Tibial artery (tissue), 4 donors: ENCODE data around the gene SPAG9.
"Not testable (repeated sequence)": the region's sequence is repeated elsewhere in the genome, so short reads cannot be mapped to it uniquely, and the experiment has no call there.

Experiments used
- DNase-seq, 2 donors: peaks; one replicate each; pipeline ENCODE4 v3.0.0-alpha.2; 2019
- H3K27ac ChIP-seq, 2 donors: fragments of 200-600 bp; sonication (generic) in 1 of 2; 1 replicate in 1 of 2; 2 replicates in 1 of 2; pipeline ENCODE4 v1.5.1; 2018 to 2019; ENCODE audit warnings: mild to moderate bottlenecking in 1 of 2
- H3K27me3 ChIP-seq, 2 donors: fragments of 200-600 bp; sonication (generic) in 1 of 2; one replicate each; pipeline versions ENCODE4 v1.5.1 to v1.6.0; 2016 to 2019
- H3K36me3 ChIP-seq, 3 donors: fragments of 200-600 bp; sonication (generic) in 2 of 3; one replicate each; pipeline ENCODE4 v1.5.1; 2016 to 2019; ENCODE audit warnings: mild to moderate bottlenecking in 2 of 3
- H3K4me1 ChIP-seq, 4 donors: fragments of 200-600 bp; sonication (generic) in 2 of 4; 1 replicate in 3 of 4; 2 replicates in 1 of 4; pipeline ENCODE4 v1.5.1; 2016 to 2019
- H3K4me3 ChIP-seq, 2 donors: fragments of 200-600 bp; sonication (generic) in 1 of 2; 1 replicate in 1 of 2; 2 replicates in 1 of 2; pipeline ENCODE4 v1.5.1; 2018 to 2019; ENCODE audit warnings: mild to moderate bottlenecking in 2 of 2
- H3K9me3 ChIP-seq, 3 donors: fragments of 200-600 bp; sonication (generic) in 1 of 3; one replicate each; pipeline ENCODE4 v1.5.1; 2016 to 2019
- CTCF ChIP-seq, 2 experiments: fragments of 200-600 bp in 1 of 2; fragments of 450-650 bp in 1 of 2; IDR thresholded peaks; one replicate each; pipeline ENCODE4 v1.5.1; 2017 to 2019; ENCODE audit warnings: antibody characterized with exemption in 2 of 2, mild to moderate bottlenecking in 1 of 2, moderate library complexity in 1 of 2
- intact Hi-C: fragments of 100-400 bp; cut with DNase I; formaldehyde crosslinking; loops from one replicate; pipeline ENCODE4 v1.15.0; 2023; ENCODE audit warnings: low total_unique reads

The SPAG9 gene

GRCh38 chr17:51119415-51120356 is 982 bp downstream of the SPAG9 start:
- peak; percentile 26 to 36 for TF ChIP-seq CTCF (IDR thresholded peaks at IDR 0.05)
- intact Hi-C loops = loop anchor here (2.0 to 5.0 kb wide), 2 partner anchors 33 to 48 kb away; partner anchors contain the start of genes NME1 and NME2
- H3K36me3 ChIP-seq = no peaks in the 10 kb centered on the region

GRCh38 chr17:51118330-51119195 is 2.1 kb downstream of the SPAG9 start:
- no peaks in the 10 kb centered on the region for H3K27me3 ChIP-seq
- peak; percentile 39 to 53 for DNase-seq
- peaks cover 0 to 63% (median 32%) of the 10 kb centered on the region in 4 donors for H3K4me1 ChIP-seq
- peak overlapping the region; percentile 97 to 99 for H3K27ac ChIP-seq
- intact Hi-C loops = no loop called here
- no peaks in the 10 kb centered on the region for H3K36me3 ChIP-seq
- H3K9me3 ChIP-seq = no peaks in the 10 kb centered on the region
- TF ChIP-seq CTCF (IDR thresholded peaks at IDR 0.05) = no peak
- peak overlapping the region; percentile 86 to 98 for H3K4me3 ChIP-seq

More at GRCh38 chr17:51119415-51120356, 982 bp downstream of the SPAG9 start:
- peak overlapping the region; percentile 97 to 99 for H3K27ac ChIP-seq
- DNase-seq = peak; percentile 43 to 80
- H3K27me3 ChIP-seq = no peaks in the 10 kb centered on the region
- no peaks in the 10 kb centered on the region for H3K9me3 ChIP-seq
- peak overlapping the region; percentile 86 to 98 for H3K4me3 ChIP-seq
- peaks cover 0 to 54% (median 32%) of the 10 kb centered on the region in 4 donors for H3K4me1 ChIP-seq

- TF ChIP-seq CTCF (IDR thresholded peaks at IDR 0.05) = no peak
- peaks cover 0 to 69% (median 38%) of the 10 kb centered on the region in 4 donors for H3K4me1 ChIP-seq
- H3K9me3 ChIP-seq = no peaks in the 10 kb centered on the region
- no peaks in the 10 kb centered on the region for H3K36me3 ChIP-seq
- intact Hi-C loops = no loop called here
- H3K27me3 ChIP-seq = no peaks in the 10 kb centered on the region
- H3K27ac ChIP-seq = no peak overlapping the region
- no peak for DNase-seq
- no peak overlapping the region for H3K4me3 ChIP-seq
Measured at GRCh38 chr17:51115179-51115578, 5.5 kb downstream of the SPAG9 start.

GRCh38 chr17:51112303-51113222 is 8.1 kb downstream of the SPAG9 start:
- intact Hi-C loops, H3K27me3 ChIP-seq, H3K9me3 ChIP-seq, H3K4me3 ChIP-seq, H3K36me3 ChIP-seq: not testable (repeated sequence)
- Histone ChIP-seq H3K4me1 (peaks cover 0 to 50% (median 22%) of the 10 kb centered on the region in 4 donors), H3K27ac (peak overlapping the region in 1 of 2 donors; percentile 17)
- DNase-seq = peak; percentile 60 to 78

- Histone ChIP-seq H3K9me3 (no peaks in the 10 kb centered on the region), H3K4me1 (peaks cover 0 to 36% (median 14%) of the 10 kb centered on the region in 4 donors), H3K36me3 (no peaks in the 10 kb centered on the region), H3K4me3 (no peak overlapping the region), H3K27ac (no peak overlapping the region), H3K27me3 (no peaks in the 10 kb centered on the region)
- TF ChIP-seq CTCF (IDR thresholded peaks at IDR 0.05) = no peak
- DNase-seq = no peak
- intact Hi-C loops = no loop called here
Measured at GRCh38 chr17:51107778-51108177, 12.9 kb downstream of the SPAG9 start.
